HG03280 (cell line): ENCODE results near the gene AGO1.
"Not testable (repeated sequence)": the region's sequence is repeated elsewhere in the genome, so short reads cannot be mapped to it uniquely, and the experiment has no call there.

ENCODE experiments used
- ATAC-seq: cut with Tn5 transposase; IDR thresholded peaks from one replicate; pipeline ENCODE4 v1.9.1; 2021; ENCODE audit warnings: mild to moderate bottlenecking, moderate library complexity; ENCODE audit not compliant: unreplicated experiment

AGO1 gene

DNA sequence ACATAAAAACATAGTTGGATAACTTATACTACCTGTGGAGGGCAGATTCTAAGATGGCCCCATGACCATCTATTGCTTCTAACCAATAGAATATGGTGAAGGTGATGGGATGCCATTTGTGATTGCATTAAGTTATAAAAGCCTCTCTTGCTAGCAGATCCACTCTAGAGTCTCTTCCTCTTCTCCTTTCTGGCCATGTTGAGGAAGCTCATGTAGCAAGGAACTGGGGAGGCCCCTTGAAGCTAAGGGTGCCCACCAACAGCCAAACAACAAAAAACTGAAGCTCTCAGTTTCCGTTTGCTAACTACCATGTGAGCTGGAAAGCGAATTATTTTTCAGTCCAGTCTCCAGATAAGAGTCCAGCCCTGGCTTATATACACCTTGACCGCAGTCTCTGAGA, 16.0 kb upstream of the AGO1 start:
- no peak for ATAC-seq

DNA sequence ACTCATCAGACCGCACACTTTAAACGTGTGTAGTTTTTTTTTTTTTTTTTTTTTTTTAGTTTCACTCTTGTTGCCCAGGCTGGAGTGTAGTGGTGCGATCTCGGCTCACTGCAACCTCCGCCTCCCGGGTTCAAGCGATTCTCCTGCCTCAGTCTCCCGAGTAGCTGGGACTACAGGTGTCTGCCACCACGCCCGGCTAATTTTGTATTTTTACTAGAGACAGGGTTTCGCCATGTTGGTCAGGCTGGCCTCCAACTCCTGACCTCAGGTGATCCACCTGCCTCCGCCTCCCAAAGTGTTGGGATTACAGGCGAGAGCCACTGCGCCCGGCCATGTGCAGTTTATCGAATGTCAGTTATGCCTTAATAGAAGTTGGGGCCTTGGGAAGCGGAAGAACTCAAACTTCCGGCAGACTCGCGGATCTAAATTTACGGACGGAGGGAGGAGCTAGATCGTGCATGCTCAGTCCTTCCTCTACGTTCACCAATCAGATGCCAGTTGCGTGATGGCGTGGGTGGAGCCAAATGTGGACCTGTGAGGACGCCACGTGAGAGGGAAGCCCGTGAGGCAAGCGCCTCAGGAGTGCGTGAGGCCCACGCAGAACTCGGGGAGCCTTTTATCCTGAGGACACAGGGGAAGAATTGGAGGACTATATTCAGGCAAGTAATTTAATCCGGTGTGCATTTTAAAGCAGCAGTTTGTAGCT, 13.6 kb upstream of the AGO1 start:
- ATAC-seq, result not testable (repeated sequence)

DNA sequence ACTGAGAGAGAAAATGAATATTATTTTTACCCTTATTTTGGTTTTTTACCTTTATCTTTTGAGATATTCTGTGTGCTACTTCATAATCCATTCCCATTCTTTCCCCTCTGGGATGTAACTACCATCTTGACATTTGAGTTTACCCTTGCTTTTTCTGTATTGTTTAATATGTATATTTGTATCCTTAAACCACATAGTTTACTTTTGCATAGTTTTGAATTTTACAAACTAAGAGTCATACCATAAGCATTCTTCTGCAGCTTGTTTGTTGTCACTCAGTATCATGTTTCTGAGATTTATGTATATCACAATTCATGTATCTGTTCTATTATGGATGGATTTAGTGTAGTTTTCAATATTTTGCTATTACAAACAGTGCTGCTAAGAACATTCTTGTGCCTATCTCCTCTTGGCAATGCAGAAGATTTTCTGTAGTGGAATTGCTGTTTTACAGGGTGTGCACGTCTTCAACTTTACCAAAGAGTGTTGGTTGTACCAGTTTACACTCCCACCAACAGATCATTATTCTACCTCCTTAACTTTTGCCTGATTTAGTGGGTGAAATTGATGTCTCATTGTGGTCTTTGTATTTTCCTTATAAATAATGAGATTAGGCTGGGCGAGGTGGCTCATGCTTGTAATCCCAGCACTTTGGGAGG, 12.2 kb upstream of the AGO1 start:
- no peak for ATAC-seq

DNA sequence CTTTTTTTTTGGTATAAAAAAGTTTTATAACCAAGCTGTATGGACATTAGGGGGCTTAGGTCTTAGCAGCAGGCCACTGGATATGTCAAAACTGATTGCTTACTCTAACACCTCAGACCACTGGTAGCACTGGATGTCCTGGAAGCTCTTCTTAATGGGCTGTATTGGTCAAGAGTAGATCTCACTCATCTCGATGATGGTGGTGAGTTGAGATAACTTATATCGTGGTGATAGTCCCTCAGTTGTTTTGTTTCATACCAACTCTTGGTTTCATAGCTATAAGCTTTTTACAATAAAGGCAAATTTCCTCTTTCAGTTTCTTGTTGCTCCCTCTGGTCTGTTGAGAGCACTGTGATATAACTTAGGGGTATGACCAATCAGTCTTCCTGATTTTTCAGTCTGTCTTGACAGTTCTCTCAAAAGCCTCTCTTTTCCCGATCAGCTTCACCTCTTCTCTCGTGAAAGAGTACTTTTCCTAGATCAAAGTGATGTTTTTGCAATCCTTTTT, 9.7 kb upstream of the AGO1 start:
- ATAC-seq, result no peak

DNA sequence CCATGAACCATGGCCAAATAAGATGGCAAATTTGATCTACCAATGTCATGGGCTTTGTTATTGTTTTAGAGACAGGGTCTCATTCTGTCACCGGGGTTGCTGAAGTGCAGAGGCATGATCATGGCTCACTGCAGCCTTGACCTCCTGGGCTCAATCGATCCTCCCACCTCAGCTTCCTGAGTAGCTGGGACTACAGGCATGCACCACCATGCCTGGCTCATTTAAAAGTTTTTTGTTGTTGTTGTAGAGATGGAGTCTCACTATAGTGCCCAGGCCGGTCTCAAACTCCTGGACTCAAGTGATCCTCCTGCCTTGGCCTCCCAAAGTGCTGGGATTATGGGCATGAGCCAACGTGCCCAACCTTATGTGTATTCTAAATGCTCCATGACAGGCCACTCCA, 8.9 kb upstream of the AGO1 start:
- ATAC-seq, result not testable (repeated sequence)

DNA sequence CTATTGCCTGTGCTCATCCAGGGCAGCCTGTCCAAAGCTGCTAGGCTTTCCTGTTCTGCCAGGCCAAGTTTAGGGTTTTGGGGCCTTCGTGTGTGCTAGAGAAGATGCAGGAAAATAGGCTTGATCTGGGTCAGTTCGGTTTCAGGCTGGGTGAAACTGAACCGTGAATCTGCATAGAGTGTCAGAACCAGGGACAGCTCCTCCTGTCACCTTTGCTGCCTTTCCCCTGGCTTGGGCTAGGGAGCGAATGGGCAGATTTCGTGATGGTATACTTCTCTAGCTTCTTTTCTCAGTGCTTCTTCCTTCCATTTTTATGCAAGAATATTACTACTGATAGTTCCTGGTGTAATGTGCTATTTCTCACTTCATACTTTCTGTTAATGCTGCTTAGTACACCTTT, 6.0 kb upstream of the AGO1 start:
- no peak for ATAC-seq

DNA sequence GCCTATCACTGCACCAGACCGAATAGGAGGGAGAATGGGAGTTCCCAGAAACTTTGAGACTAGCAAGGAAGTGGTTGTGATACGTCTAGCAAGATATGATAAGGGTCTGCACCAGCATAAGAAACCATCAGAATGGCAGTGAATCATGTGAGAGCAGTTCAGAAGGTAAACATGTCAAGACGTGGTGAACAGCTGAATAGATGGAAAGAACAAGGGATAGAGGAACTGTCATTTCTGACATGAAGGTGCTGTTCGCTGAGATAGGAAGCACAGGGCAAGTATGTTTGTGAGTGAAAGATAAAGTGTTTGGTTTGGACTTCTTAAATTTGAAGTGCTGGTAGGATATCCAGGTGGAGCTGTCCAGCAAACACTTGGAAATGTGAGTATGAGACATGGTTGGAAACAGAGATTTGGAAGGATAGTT, 1.1 kb upstream of the AGO1 start:
- ATAC-seq, result no peak

DNA sequence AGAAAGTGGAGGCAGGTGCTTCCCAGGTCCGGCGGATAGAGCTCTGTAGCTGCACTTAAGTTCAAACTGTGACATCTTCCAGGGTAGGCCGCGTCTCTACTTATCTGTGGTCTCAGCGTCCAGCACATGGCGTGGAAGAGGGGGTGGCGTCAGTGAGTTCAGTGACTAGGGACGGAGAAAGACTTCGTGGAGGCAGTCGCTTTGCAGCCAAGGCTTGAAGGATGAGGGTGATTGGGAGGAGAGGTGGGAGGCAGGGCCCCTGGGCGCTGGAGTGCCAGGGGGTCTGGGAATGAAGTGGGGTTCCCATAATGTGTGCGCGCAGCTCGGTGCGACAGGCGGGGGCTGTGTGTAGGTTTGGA, 444 bp upstream of the AGO1 start:
- no peak for ATAC-seq

DNA sequence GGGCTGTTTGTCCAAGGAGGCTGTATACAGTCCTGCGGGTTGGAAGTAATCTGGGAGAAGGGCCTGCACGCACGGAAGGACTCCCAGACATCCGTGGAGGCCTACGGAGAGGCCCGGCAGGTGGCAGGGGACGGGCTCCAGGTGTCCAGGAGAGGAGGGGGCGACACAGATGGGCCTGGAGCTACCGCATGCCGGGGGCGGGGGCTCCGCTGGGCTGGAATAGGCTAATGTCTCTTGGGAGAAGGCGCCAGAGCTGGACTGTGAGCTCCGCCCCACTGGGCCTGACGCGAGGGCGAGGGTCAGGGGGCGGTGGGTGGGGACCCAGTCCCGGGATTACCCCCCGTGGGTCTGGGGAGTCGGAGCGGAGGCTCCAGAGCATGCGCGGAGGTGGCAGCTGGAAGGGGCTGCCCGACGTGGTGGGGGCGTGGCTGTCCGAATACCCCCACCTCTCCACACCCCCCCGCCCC, 659 bp downstream of the AGO1 start:
- peak; percentile 13 for ATAC-seq

DNA sequence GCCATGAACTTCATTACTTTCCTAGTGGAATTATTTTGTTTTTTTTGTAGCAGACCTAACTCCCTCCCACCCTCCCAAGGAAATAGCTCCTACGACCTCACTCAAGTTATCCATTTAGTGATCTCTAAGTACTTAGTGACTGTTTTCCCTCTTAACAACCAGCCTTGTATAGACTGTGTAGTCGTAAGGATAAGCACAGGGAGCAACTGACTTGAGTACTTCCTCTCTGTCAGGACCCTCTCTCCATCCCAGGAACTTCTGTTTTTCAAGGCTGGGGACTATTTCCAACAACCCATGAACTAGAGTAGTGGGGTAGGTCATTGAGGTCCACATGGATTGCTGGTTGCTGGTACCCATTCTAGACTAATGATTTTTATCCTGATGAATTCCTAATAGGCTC, 1.9 kb downstream of the AGO1 start:
- no peak for ATAC-seq

DNA sequence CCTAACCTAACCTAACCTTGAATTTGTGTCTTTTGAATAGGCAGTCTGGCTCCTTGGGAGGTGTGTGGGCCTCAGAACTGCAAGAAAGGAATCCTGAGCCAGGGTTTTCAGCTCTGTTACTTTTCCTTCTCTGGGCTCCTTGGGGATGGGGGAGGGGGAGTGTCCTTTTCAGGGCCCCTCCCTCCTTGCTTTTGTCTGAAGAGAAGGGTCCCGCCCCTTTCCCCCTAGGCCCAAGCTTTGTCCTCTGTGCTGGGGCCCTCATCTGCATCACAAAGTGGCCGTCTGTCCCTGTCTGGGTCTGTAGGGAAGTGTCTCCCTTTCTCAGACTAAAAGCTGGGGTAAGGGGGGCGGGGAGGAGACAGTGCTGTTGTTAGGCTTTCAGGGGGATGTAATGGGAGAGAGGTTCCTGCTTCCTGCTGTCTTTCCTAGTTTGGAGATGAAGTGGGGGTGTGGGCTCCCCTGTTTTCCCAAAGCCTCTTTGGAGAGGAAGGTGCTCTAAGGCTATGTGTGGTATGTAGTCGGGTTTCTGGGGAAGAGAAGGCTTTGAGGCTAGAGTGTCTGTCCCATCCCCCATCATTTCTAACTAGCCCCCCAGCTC, 3.1 kb downstream of the AGO1 start:
- no peak for ATAC-seq

DNA sequence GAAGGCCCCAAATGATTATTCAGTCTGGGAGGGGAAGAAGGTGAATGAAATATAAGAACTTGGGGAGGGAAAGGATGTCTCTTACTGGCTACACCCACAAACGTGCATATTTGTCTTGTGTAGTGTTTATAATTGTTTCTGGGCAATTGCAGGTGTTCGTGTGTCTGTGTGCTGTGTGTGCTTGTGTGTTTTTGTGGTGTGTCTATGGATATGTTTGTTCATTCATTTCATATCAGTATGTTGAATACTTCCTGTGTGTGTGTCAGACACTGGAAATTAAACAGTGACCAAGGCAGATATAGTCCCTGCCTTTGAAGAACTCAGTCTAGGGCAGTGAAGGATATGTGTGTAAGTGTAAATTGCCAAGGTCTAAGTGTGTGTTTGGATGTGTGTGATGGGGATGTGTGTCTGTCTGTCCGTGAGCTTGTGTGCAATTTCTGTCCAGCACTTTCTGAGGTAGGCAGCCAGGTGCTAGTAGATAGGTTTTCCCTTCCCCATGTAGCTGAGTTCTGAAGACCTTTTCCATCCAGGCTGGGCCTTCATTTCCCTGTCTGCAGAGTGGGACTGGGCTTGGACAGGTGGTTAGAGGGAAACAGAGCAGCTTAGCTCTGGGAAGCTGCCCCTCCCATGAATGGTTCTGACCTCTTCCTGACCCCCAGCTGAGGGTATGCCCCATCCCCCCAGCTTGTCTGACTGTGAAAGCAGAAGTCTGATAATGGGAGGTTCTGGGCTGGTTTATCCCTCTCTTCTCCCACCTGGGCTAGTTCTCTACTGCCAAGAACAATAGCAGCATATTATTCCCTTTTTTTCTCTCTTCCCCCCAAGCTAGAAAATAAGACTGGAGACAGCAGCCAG, 3.8 kb downstream of the AGO1 start:
- ATAC-seq, result no peak

DNA sequence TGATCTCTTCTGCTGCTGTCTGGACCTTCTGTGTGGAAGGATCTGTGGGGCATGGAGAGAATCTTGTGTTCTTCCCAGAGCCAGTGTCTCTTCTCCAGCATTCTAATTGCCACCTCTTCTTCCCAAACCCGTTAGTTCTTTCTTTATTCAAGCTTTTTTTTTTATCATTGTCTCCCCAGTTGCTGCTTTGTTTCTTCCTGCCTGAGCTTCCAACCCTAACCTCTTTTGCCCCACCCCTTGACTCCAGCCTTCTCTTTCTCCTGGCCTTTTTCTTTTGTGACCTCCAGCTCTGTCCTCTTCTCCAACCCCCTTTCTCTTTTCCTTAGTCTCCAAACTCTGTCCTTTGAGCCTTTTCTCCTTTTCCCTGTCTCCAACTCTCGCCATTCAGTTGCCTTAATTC, 4.5 kb downstream of the AGO1 start:
- ATAC-seq, result no peak

DNA sequence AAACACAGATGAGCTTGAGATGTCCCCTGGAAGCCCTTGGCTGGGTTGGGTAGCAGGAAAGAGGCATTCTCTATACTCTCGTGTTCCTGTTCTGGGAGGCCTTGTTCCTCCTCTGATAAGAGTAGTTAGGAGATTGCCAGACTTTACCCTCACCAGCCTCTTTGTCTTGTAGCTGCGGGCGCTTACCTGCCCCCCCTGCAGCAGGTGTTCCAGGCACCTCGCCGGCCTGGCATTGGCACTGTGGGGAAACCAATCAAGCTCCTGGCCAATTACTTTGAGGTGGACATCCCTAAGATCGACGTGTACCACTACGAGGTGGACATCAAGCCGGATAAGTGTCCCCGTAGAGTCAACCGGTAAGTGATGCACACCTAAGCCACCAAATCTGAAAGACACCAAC, 5.2 kb downstream of the AGO1 start:
- no peak for ATAC-seq

DNA sequence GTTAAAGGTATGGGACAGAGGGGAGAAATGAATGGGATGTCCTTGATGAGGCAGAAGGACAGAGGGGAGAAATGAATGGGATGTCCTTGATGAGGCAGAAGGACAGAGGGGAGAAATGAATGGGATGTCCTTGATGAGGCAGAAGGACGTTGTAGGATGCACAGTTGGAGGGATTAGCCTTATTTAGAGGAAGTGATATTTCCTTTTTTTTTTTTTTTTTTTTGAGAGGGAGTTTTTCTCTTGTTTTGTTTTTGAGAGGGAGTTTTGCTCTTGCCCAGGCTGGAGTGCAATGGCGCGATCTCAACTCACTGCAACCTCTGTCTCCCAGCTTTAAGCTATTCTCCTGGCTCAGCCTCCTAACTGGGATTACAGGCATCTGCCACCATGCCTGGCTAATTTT, 6.0 kb downstream of the AGO1 start:
- ATAC-seq, result not testable (repeated sequence)

DNA sequence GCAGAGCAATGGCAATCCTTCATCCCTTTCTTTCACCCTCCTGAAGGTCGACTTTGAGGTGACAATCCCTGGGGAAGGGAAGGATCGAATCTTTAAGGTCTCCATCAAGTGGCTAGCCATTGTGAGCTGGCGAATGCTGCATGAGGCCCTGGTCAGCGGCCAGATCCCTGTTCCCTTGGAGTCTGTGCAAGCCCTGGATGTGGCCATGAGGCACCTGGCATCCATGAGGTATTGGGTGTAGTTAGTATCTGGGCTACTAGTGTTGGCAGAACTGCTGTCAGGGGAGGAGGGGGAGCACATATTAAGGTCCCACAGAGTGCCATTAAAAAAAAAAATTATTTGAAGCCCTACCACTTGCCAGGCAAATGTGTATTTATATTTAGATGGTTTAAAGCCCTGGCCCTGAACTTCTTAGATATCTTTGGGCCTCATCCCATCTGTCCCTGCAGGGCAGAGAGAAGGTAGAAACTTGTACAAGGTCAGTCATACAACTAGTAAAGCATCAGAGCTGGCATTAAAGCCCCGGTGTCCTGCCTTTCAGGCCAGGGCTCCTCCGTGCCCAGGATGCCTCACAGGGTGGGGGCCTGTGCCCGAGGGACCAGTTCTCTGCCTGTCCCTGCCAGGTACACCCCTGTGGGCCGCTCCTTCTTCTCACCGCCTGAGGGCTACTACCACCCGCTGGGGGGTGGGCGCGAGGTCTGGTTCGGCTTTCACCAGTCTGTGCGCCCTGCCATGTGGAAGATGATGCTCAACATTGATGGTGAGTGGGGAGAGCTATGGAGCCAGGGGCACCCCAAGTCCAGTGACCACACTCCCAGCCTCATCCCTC, 10.3 kb downstream of the AGO1 start:
- ATAC-seq, result no peak

DNA sequence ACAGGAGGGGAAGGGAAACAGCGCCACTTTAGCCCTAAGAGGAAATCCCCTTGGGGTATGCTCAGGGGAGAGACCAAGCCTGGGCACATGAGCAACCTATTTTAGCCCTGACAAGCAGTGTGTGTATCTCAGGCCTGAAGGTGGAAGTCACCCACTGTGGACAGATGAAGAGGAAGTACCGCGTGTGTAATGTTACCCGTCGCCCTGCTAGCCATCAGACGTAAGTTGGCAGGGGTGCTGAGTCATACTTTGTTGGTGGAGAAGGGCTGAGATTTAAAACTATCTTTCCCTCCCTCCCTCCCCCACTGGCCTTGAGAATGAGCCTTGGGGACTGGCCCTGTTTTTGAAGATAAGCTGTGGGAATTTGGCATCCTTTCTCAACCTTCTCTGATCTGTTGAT, 11.2 kb downstream of the AGO1 start:
- ATAC-seq, result no peak

DNA sequence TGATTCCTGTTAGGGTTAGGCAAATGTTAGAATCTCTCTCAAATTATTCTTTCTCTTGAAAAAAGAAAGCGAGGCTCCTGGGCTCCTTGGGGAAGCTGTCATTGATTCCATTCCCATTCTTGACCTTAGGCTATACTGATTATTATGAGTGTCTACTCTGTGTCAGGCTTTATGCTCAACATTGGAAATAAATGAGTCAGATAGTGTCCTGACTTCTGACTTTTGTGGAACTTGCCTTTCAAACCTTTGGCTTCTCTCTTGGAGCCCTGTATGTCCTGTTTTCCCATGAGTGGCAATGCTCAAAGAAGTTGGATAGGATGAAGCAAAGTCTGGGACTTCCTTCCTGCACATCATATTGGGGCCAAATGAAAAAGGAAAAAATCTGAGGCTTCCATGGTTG, 11.6 kb downstream of the AGO1 start:
- no peak for ATAC-seq

DNA sequence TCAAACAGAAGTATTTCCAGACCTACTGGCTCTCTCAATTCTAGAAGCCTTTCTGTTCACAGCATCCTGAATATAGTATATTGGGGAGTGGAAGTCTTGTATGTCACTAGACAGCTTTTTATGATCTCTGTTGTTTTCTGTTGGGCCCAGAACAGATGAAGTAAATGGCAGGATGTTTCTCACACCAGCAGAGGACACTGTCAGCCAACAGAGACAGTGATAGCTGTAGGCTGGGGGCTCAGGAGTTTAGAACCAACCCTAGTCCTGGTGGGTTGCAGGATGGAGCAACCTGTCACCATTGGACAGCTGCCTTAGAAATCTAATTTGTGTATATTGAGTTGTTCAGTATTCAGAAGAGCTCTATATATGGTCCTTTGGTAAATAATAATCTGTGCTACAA, 16.9 kb downstream of the AGO1 start:
- no peak for ATAC-seq

DNA sequence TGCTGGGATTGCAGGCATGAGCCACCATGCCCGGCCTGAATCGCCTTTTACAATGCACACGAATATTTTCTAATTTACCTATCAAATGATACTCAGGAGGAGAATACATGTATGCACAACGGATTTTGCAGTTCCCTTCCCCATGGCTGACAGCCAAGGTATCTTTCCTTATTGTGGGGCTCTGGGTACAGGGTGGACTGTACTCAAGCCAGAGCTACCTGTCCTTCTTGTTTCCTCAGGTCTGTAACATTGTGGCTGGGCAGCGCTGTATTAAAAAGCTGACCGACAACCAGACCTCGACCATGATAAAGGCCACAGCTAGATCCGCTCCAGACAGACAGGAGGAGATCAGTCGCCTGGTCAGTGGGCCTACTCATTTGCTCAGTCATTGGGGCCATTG, 18.2 kb downstream of the AGO1 start:
- no peak for ATAC-seq
